Measurements from ENCODE around the gene FDX2. TPM values are rescaled to one million over a fixed set of nuclear protein-coding genes. Genes with fewer than 3 reads are reported as not detected.
A peak's percentile ranks its signal among the peaks of the same experiment; 100 is the strongest.

The FDX2 gene
- total RNA-seq, 4 donors from 2014 or later: 9.1 to 32.0 (median 21.9) TPM

- peaks cover 63 to 73% (median 69%) of the 10 kb centered on the region in 3 donors for H3K27me3 ChIP-seq
- H3K27ac ChIP-seq: no peak overlapping the region
- intact Hi-C loops (cut with DNase I; ENCODE audit: low total_unique reads): no loop called here
- H3K4me3 ChIP-seq: peak overlapping the region in 1 of 4 donors; percentile 22
- TF ChIP-seq CTCF (IDR thresholded peaks at IDR 0.05 in 4 of 5, conservative IDR thresholded peaks at IDR 0.05 in 1 of 5): no peak
- no peak for TF ChIP-seq POLR2A (IDR thresholded peaks at IDR 0.05)
- H3K36me3 ChIP-seq: no peaks in the 10 kb centered on the region
- DNase-seq (no peak), ATAC-seq (no peak)
- peaks cover 9 to 22% of the 10 kb centered on the region in 2 donors for H3K4me1 ChIP-seq
- in situ Hi-C loops (cut with MboI; ENCODE audit: low sequenced_read_pairs in 4 of 4): no loop called here
- no peaks in the 10 kb centered on the region for H3K9me3 ChIP-seq
Measured at GRCh38 chr19:10295847-10296591, 19.8 kb downstream of the FDX2 start.

- ATAC-seq (no peak), DNase-seq (no peak)
- no peak for TF ChIP-seq CTCF (IDR thresholded peaks at IDR 0.05 in 4 of 5, conservative IDR thresholded peaks at IDR 0.05 in 1 of 5)
- no peak for TF ChIP-seq POLR2A (IDR thresholded peaks at IDR 0.05)
- H3K27ac ChIP-seq: no peak overlapping the region
- in situ Hi-C loops (cut with MboI; ENCODE audit: low sequenced_read_pairs in 4 of 4): no loop called here
- H3K27me3 ChIP-seq: peaks cover 69 to 79% (median 75%) of the 10 kb centered on the region in 3 donors
- intact Hi-C loops (cut with DNase I; ENCODE audit: low total_unique reads): no loop called here
- H3K36me3 ChIP-seq: no peaks in the 10 kb centered on the region
- no peaks in the 10 kb centered on the region for H3K9me3 ChIP-seq
- H3K4me1 ChIP-seq: peaks cover 15 to 28% of the 10 kb centered on the region in 2 donors
- H3K4me3 ChIP-seq: peak overlapping the region in 3 of 4 donors; percentile 2 to 27 (median 22)
Measured at GRCh38 chr19:10295305-10295846, 20.4 kb downstream of the FDX2 start.

- ATAC-seq: no peak
- TF ChIP-seq POLR2A (IDR thresholded peaks at IDR 0.05) (no peak), CTCF (IDR thresholded peaks at IDR 0.05 in 4 of 5, conservative IDR thresholded peaks at IDR 0.05 in 1 of 5) (no peak)
- in situ Hi-C loops (cut with MboI; ENCODE audit: low sequenced_read_pairs in 4 of 4): no loop called here
- H3K4me3 ChIP-seq: no peak overlapping the region
- no peak for DNase-seq
- intact Hi-C loops (cut with DNase I; ENCODE audit: low total_unique reads): no loop called here
- H3K27ac ChIP-seq: no peak overlapping the region
- H3K27me3 ChIP-seq: peaks cover 78 to 87% (median 85%) of the 10 kb centered on the region in 3 donors
- no peaks in the 10 kb centered on the region for H3K9me3 ChIP-seq
- peaks cover 19 to 39% of the 10 kb centered on the region in 2 donors for H3K4me1 ChIP-seq
- no peaks in the 10 kb centered on the region for H3K36me3 ChIP-seq
Measured at GRCh38 chr19:10294368-10294697, 21.5 kb downstream of the FDX2 start.

- no peak for DNase-seq
- H3K27ac ChIP-seq: no peak overlapping the region
- peaks cover 83 to 91% (median 90%) of the 10 kb centered on the region in 3 donors for H3K27me3 ChIP-seq
- H3K36me3 ChIP-seq: no peaks in the 10 kb centered on the region
- no peak overlapping the region for H3K4me3 ChIP-seq
- in situ Hi-C loops (cut with MboI; ENCODE audit: low sequenced_read_pairs in 4 of 4): no loop called here
- intact Hi-C loops (cut with DNase I; ENCODE audit: low total_unique reads): no loop called here
- no peaks in the 10 kb centered on the region for H3K9me3 ChIP-seq
- peaks cover 25 to 44% of the 10 kb centered on the region in 2 donors for H3K4me1 ChIP-seq
- TF ChIP-seq CTCF (IDR thresholded peaks at IDR 0.05 in 4 of 5, conservative IDR thresholded peaks at IDR 0.05 in 1 of 5) (no peak), POLR2A (IDR thresholded peaks at IDR 0.05) (no peak)
- ATAC-seq: no peak
Measured at GRCh38 chr19:10293637-10294367, 22.0 kb downstream of the FDX2 start.

All from gastrocnemius medialis (tissue), 4 donors.